ENCODE data around the gene PPP2R2B. TPM values are rescaled to one million over a fixed set of nuclear protein-coding genes. Genes with fewer than 3 reads are reported as not detected.

Gene PPP2R2B
- total RNA-seq, 2 donors from 2014 or later = 0.46 to 1.8 TPM

DNA sequence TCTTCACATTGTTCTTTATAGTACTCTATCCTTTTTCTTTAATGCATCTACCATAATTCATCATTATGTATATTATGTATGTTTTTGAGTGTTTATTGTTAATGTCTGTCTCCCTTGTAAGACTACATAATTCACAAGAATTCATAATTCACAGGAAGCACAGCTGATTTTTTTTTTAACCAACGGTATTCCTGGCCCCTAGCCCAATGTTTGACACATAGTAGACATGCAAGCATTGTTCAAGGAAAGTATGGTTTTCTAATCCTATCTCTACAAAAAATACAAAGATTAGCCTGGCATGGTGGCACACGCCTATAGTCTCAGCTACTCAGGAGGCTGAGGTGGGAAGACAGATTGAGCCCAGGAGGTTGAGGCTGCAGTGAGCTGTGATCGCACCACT, 160.6 kb downstream of the PPP2R2B start:
- ATAC-seq = no peak
- no peak for DNase-seq (ENCODE audit: low spot score in 2 of 2)
- H3K27ac Mint-ChIP-seq = no peak overlapping the region

GRCh38 chr5:146716636-146717035, 161.9 kb downstream of the PPP2R2B start:
- no peak overlapping the region for H3K27ac Mint-ChIP-seq
- DNase-seq (ENCODE audit: low spot score in 2 of 2) (no peak), ATAC-seq (no peak)
- H3K9me3 Mint-ChIP-seq = no peaks in the 10 kb centered on the region
- H3K36me3 Mint-ChIP-seq = no peaks in the 10 kb centered on the region

More for the DNA sequence above, 160.6 kb downstream of the PPP2R2B start:
- H3K9me3 Mint-ChIP-seq = no peaks in the 10 kb centered on the region
- H3K36me3 Mint-ChIP-seq = no peaks in the 10 kb centered on the region

- H3K9me3 Mint-ChIP-seq = peaks cover 0 to 6% of the 10 kb centered on the region in 2 donors
- H3K36me3 Mint-ChIP-seq = no peaks in the 10 kb centered on the region
- no peak for ATAC-seq
- no peak for DNase-seq (ENCODE audit: low spot score in 2 of 2)
- no peak overlapping the region for H3K27ac Mint-ChIP-seq
Observed at GRCh38 chr5:146710348-146710747, 168.2 kb downstream of the PPP2R2B start.

DNA sequence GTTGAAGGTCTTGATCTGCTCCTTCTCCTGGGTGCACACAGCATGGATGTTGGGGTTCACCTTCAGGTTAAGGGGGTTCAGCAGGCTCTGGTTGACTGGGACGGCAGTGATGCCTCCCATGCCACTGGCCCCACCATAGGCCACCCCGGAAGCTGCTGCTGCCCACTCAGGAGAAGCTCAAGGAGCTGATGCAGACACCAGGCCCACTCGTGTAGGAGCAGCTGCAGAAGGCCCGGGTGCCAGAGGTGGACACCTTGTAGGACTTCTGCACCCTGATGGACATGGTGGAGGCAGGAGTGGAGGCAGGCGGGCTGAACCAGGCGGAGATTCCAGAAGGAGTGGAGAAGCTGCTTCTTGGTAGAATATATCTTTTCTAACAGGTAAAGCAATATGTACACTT, 171.2 kb downstream of the PPP2R2B start:
- Mint-ChIP-seq H3K9me3 (peaks cover 0 to 6% of the 10 kb centered on the region in 2 donors), H3K27ac (no peak overlapping the region), H3K36me3 (no peaks in the 10 kb centered on the region)
- ATAC-seq (no peak), DNase-seq (ENCODE audit: low spot score in 2 of 2) (no peak)

GRCh38 chr5:146706321-146706972, 172.1 kb downstream of the PPP2R2B start:
- no peaks in the 10 kb centered on the region for H3K36me3 Mint-ChIP-seq
- H3K27ac Mint-ChIP-seq = no peak overlapping the region
- DNase-seq (ENCODE audit: low spot score in 2 of 2) = no peak
- no peak for ATAC-seq
- H3K9me3 Mint-ChIP-seq = peaks cover 0 to 6% of the 10 kb centered on the region in 2 donors

GRCh38 chr5:146704949-146705665, 173.4 kb downstream of the PPP2R2B start:
- DNase-seq (ENCODE audit: low spot score in 2 of 2) = no peak
- no peak overlapping the region for H3K27ac Mint-ChIP-seq
- no peaks in the 10 kb centered on the region for H3K36me3 Mint-ChIP-seq
- no peak for ATAC-seq
- peaks cover 0 to 6% of the 10 kb centered on the region in 2 donors for H3K9me3 Mint-ChIP-seq

DNA sequence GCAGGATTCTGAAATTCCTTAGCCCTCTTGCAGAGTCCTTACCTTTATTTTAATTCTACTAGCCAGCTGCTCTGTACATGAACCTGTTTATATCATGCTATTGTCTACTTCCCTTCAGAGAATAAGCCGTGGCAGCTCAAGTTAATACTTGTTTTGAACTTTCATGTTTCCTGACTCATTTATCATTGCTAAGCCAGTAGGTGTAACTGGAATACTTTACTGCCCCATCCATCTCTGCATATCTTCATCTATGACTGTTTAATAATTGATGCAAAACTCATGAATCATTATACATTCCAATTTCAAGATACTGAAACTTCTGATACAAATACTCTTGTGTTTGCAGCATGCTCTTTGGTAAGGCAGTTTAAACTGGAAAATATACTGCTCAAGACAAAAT, 174.7 kb downstream of the PPP2R2B start:
- no peaks in the 10 kb centered on the region for H3K36me3 Mint-ChIP-seq
- peaks cover 0 to 6% of the 10 kb centered on the region in 2 donors for H3K9me3 Mint-ChIP-seq
- no peak overlapping the region for H3K27ac Mint-ChIP-seq
- ATAC-seq (no peak), DNase-seq (ENCODE audit: low spot score in 2 of 2) (no peak)

- DNase-seq (ENCODE audit: low spot score in 2 of 2) = no peak
- Mint-ChIP-seq H3K9me3 (peaks cover 0 to 6% of the 10 kb centered on the region in 2 donors), H3K27ac (no peak overlapping the region), H3K36me3 (no peaks in the 10 kb centered on the region)
- ATAC-seq = no peak
Observed at GRCh38 chr5:146703499-146703898, 175.1 kb downstream of the PPP2R2B start.

DNA sequence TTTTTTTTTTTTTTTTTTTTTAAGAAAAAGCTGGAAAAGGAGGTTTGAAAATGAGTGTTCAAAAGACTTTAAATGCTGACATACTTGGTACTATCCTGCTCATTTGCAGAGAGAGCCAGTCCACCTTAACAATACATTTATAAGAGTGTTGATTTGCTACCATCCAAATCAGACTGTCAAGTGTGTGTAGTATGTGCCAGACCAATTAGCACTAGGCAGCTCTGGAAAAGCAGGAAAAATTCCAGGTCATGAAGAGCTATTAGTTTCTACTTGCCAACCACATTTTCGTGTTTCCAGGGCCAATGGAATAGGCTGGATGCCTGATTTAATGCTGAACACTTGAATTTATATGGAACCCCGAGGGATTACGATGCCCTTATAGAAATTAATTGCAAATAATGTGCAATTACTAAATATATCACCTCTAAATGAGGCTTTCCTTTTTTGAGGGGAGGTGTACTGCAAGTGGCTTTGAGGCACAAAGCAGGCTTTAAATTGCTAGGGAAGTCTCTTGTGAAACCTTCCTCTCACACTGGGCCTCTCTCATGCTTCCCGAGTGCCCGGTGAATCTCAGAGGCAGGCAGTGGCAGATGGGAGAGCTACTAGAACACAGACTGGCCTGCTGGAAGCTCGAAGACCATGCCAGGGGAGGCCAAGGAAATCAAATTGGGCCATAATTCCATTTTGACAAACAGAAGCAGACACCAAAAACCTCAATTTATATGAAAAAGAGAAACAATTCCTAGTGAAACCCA, 178.7 kb downstream of the PPP2R2B start:
- Mint-ChIP-seq H3K9me3 (no peaks in the 10 kb centered on the region), H3K36me3 (no peaks in the 10 kb centered on the region), H3K27ac (no peak overlapping the region)
- DNase-seq (ENCODE audit: low spot score in 2 of 2) (no peak), ATAC-seq (no peak)

DNA sequence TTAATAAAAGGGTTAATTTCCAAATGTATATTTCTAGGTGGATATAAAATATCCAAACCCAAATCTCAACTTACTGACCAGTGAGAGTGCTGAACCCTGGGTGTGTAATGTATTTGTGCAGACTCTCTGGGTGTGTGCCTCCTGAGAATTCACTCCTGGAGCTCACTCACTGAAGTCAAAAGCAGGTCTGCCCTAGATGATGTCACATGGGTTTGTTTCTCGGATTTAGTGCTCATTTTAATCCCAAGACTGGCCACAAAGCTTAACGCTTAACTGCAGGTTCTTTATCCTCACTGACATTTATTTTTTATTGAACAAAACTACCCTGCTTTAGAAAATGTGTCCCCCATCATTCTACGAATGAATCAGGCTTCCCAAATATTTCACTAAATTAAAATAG, 179.4 kb downstream of the PPP2R2B start:
- H3K27ac Mint-ChIP-seq = no peak overlapping the region
- no peaks in the 10 kb centered on the region for H3K9me3 Mint-ChIP-seq
- no peaks in the 10 kb centered on the region for H3K36me3 Mint-ChIP-seq
- no peak for ATAC-seq
- DNase-seq (ENCODE audit: low spot score in 2 of 2) = no peak

DNA sequence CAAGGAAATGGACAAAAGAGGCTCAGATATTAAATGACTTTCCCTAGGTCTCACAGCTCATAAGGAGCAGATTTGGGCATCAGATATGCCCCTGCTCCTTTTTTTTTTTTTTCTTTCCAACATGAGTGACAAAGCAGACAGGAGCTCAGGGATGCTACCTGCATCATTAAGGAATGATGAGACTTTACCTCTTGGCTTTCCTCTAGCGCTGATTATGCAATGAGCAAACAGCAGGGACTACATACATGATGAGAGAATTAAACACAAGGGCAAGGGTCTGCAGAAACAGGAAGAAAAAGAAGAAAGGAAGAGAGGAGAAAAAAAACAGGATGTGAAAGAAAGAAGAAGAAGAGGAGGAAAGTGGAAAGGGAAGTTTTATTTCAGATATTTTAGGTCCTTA, 179.9 kb downstream of the PPP2R2B start:
- no peak for ATAC-seq
- DNase-seq (ENCODE audit: low spot score in 2 of 2) = no peak
- no peak overlapping the region for H3K27ac Mint-ChIP-seq
- no peaks in the 10 kb centered on the region for H3K9me3 Mint-ChIP-seq
- no peaks in the 10 kb centered on the region for H3K36me3 Mint-ChIP-seq

DNA sequence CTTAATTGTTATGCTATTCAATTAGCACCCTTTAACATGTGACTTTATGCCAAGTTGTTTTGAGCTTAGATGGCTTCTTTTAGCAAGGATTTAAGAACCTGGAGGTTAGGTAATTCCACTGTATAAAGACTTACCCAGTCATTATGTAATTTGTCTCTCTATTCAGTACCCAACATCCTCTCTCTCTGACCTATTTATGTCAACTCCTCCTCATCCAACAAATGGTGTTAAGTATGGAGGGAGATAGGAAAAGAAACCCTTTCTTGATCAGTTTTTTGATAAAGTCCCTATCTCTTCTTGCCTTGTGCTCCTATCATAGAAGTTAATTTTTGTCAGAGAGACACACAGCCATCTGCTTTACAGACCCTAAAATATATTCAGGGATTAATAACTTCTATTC, 181.3 kb downstream of the PPP2R2B start:
- Mint-ChIP-seq H3K27ac (no peak overlapping the region), H3K36me3 (no peaks in the 10 kb centered on the region), H3K9me3 (no peaks in the 10 kb centered on the region)
- DNase-seq (ENCODE audit: low spot score in 2 of 2) = no peak
- ATAC-seq = no peak

GRCh38 chr5:146695646-146696045, 182.9 kb downstream of the PPP2R2B start:
- no peak for ATAC-seq

DNA sequence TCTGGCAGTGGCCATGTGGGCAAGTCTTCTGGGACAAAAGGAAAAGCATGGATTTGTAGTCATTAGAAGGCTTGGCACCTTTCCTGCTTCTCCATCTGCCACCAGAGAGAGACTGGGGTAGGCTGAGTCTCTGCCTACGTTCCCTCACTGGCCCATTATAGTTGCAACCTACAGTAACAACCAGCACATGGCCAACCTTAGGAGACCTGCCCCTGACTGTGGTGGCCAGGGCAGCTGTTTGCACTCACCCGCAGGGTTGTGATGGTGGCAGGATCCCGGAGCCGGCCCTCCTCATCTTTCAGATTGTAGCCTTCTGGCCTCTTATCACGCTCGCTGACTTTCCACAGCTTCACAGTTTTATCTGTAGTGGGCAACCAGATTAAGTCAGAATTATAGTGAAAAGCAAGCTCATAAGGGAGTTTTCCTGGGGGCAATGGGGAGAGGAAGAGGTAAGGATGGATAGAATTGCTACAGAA, 187.6 kb downstream of the PPP2R2B start:
- DNase-seq (ENCODE audit: low spot score in 2 of 2) = no peak
- H3K27ac Mint-ChIP-seq = no peak overlapping the region
- no peaks in the 10 kb centered on the region for H3K9me3 Mint-ChIP-seq
- ATAC-seq = no peak
- no peaks in the 10 kb centered on the region for H3K36me3 Mint-ChIP-seq

More at GRCh38 chr5:146695646-146696045, 182.9 kb downstream of the PPP2R2B start:
- Mint-ChIP-seq H3K36me3 (no peaks in the 10 kb centered on the region), H3K9me3 (no peaks in the 10 kb centered on the region), H3K27ac (no peak overlapping the region)
- no peak for DNase-seq (ENCODE audit: low spot score in 2 of 2)

DNA sequence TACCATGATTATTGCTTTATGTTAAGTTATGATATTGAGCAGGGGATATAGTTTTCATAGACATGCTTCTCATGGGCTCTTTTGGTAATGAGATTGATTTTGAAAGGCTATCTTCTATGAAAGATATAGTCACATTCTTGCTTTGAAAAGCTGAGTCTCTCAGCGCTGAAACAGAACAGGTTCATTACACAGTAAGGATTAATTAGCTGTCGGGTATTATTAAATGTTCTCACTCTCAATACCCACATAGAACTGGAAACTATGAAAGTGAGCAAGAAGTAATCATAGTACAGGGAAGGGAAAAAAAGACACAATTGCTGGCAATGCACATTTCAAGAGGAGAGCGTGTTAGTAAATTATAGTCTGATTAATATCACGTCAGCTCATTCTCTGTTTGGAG, 190.9 kb downstream of the PPP2R2B start:
- ATAC-seq = no peak
- Mint-ChIP-seq H3K36me3 (no peaks in the 10 kb centered on the region), H3K27ac (no peak overlapping the region), H3K9me3 (no peaks in the 10 kb centered on the region)
- DNase-seq (ENCODE audit: low spot score in 2 of 2) = no peak

DNA sequence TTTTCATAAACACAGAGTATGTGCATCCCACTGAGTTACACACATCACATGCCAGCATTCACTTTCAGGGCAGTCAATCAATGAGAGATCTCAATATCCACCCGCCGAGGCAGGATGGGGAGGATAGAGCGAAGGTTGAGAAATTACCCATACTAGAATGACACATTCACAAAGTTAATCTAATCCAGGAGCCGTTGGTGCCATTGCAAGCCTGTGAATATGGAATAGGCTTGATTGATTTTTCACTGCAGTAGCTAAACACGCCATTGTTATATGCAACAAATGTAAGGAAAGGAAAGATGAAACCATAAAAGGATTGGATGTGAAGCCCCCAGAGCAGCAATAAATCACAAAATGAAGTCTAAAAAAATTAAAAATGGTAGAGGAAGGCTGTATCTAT, 194.7 kb downstream of the PPP2R2B start:
- Mint-ChIP-seq H3K36me3 (no peaks in the 10 kb centered on the region), H3K9me3 (no peaks in the 10 kb centered on the region), H3K27ac (no peak overlapping the region)
- DNase-seq (ENCODE audit: low spot score in 2 of 2) = no peak
- no peak for ATAC-seq

GRCh38 chr5:146682899-146683532, 195.5 kb downstream of the PPP2R2B start:
- DNase-seq (ENCODE audit: low spot score in 2 of 2) (no peak), ATAC-seq (no peak)
- Mint-ChIP-seq H3K27ac (no peak overlapping the region), H3K9me3 (no peaks in the 10 kb centered on the region), H3K36me3 (no peaks in the 10 kb centered on the region)

Data from activated naive CD4-positive, alpha-beta T cell treated with anti-CD3 and anti-CD28 coated beads, Interleukin-2, amount 50 U/mL, for 72 hours (primary cell).